ENCODE measurements around the gene WNT2.

The WNT2 gene

DNA sequence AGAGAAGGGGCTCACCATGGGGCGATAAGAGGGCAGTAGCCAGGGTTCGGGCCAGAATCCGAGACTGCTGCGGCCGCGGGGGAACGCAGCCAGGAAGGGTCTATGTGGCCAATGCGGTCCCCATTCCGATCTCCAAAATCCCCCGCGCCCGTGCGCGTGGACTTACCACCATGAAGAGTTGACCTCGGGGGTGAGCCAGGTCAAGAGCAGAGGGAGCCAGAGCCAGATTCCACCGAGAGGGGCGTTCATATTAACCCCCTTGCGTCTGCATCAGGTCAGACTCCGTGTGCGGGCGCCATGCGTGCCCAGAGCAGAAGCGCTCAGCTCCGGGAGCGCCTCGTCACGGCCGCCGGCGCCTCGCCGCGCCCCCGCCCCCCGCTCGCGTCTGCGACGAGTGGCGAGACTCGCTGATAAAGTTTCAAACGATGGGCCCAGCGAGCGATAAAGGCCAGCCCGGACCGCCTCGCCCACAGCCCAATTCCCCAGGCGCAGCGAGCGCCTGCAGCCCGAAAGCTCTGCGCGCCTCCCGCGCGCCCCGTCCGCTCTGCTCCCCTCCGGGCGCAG, at the start of gene WNT2:
WNT2 (minus strand) TSS at position 318 of the 564 bp plus-strand sequence; CDS start at position 249, 69 bp downstream.
- no peak for DNase-seq

DNA sequence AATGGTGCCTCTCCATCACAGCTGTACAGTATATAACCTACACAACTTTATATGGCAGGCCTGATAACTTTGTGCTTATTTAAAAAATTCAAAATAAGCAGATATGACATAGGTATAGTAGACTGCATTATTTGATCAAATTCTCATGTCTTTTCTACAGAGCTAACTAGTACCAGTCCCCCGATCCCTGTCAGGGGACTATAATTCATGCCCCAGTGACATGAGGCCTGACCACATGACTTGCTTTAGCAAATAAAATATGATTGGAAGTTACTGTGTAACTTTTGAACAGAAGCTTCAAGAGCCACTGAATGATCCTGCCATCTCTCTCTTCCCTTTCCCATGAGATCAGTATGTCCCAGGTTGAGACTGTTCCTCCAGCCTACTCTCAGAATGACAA, 49.2 kb upstream of the WNT2 start:
- DNase-seq, result no peak

DNA sequence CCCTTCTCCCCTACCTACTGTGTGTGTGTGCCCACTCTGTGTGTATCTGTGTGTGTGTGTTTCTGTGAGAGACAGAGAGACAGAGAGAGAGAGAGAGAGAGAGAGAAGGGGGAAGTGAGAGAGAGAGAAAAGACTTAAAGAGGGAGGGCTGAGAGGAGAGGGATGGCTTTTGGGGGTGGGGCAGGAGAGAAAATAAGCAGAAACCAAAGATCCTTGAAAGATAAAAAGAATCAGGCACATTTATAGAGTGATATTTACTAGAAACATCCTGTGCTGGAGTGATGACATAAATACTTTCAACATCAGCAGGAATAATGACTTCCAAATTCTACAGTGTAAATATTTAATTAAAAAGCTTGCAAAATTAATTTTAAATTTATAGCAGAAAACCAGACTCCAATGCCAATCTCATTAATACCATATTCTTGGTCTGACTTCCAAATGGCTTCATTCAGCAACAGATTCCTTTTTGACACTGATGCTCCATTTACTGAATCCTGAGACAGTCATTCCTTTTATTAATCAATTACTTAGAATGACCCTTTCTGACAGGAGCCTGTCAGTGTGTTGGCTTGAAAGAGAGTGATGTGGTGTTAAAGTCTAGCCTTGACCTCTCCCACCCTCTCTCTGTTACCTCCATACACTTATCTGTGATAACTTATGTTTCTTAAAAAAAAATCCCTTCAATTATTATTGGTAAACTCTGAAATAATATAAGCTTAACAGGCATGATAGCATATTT, 41.7 kb upstream of the WNT2 start:
- DNase-seq, result no peak

DNA sequence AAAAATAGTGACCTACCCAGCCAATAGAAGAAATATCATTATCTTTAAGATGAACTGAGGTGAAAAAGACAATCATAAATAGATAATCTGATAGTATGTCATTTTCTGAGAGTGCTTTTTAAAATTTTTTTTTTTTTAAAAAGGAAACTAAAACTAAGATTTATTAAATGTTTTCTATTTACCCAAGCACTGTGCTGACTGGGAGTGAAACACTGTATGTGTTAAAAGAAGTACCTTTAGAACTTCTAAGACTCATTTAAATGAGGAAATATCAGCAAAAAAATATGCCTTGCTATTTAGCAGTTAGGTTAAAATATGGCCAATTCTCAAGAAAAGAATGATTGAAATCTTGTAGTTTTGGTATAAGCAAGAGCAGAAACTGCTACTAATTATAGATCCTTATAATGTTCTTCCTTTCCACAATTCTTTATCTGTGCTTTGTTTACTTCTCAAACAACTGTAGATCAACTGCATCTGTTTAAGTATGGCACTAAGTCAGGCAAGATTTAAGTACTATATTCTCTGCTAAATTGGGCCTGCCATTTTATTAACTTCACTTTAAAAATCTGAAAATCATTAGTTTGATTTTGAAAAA, 39.5 kb upstream of the WNT2 start:
- DNase-seq, result no peak

DNA sequence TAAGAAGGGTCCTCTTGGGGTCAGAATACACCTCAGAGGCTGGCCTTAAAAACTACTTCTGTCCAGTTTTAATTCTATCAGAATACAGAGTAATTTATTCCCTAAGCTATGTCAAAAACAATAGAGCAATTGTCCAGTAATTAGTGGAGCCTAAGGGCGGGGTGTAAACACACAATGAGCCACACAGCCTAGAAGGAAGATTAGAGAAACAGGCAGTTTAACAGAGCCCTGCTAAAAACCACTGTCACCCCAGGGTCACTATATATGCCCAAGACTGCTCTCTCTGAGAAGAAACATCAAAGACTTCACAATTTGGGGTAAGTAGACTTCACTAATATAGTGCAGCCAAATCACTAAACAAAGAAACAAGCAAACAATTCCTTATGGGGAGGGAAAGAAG, 27.2 kb upstream of the WNT2 start:
- no peak for DNase-seq

DNA sequence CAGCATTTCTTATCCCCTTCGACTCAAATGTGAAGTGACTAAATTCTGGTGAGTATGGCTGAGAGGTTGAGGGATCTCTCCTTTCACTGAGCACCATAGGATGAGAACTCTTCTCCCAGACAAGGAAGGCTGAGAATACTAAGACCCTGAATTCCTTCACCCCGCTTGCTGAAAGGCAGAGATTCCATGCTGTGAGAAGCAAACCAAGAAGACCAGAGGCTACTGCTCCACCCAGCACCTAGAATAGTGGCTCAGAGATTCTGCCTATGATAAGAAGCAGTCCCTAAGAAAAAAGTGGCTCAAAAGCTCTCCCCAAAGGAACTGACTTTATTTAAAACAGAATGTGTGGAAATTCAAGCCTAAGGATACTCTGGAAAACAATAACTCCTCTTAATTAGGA, 26.7 kb upstream of the WNT2 start:
- no peak for DNase-seq

DNA sequence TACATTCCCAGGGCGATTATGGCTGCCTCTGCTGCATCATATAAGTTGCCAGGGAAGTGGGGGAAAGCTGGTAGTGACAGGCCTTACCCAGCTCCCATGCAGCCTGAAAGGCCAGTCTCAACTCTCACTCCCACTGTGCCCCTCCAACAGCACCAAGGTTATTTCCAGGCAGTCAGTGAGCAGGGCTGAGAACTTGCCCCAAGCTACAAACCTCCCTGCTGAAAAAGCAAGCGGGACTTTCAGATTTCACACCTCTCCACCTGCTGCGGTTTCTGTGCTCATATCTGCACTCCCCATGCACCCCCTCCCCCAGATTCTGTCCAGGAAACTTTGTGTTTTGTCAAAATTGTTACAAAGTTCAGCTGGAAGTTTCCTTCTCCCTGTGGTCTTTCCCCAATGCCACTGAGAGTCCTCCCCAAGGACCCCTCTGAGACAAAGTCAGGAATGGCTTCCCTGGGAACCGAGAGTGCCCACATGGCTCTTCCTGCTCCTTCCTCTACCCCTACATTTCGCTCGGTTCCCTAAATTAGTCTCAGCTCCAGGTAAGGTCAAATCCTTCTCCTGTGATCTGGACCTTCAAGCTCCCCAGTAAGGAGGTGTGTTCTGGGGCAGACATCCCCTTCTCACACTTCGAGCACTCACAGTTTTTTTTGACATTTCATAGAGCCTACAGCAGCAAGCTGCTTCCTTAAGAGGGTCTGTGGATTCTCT, 25.3 kb upstream of the WNT2 start:
- DNase-seq, result no peak

DNA sequence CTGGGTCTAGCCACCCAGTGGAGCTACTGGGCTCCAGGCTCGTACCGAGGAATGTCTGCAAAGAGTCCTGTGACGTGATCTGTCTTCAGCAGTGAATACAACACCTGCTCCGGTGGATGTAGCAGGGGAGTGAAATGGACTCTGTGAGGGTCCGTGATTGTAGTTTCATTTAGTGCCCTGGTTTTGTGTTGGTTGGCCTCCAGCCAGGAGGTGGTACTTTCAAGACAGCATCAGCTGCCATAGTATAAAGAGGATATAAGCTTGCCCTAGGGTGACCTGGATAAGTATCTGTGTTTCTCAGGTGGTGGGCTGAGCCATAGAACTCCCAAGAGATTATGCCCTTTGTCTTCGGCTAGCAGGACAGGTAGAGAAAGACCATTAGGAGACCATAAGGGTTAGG, 24.6 kb upstream of the WNT2 start:
- DNase-seq, result no peak

DNA sequence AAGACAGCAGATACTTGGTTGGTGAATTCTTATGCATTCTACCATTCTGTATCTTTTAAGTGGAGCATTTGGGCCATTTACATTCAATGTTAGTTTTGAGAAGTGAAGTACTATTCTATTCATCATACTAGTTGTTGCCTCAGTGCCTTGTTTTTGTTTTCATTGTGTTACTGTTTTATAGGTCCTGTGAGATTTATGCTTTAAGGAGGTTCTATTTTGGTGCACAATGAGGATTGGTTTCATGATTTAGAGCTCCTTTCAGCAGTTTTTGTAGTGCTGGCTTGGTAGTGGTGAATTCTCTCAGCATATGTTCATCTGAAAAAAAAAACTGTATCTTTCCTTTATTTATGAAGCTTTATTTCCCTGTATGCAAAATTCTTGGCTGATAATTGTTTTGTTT, 23.3 kb upstream of the WNT2 start:
- DNase-seq, result no peak

DNA sequence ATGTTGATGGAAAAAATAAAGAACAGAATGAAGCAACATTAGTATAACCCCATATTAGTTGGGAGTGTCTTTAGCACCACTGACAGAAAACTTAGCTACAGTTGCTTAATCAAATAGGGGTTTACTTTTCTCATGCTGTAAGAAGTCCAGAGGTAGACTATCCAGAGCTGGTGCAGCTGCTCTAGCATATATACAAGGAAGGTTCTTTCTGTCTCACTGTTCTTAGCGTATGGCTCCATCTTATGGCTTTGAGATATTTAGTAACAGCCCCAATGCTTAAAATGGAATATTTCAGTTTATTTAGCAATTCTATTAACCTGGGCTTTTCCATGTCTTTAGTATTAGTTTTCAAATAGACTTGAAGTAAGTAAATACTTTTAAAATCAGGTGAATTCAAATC, 15.2 kb upstream of the WNT2 start:
- DNase-seq, result no peak

DNA sequence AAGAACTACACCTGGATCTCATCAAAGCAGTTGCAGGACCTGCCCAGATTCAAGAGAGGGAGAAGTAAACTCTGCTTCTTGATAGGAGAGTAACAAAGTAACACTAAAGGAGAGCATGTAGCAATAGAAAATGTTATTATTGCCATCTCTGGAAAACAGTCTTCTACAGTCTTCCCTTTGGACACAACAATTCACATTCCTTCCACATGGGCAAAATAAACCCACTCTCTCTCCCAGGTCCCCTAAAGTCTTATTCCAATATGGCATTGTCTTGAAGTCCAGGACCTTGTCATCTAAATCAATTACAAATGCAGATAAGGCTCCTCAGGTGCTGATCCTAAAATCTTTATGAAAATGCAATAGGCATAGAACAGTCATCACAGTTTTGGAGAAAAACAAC, 10.3 kb upstream of the WNT2 start:
- DNase-seq, result no peak

DNA sequence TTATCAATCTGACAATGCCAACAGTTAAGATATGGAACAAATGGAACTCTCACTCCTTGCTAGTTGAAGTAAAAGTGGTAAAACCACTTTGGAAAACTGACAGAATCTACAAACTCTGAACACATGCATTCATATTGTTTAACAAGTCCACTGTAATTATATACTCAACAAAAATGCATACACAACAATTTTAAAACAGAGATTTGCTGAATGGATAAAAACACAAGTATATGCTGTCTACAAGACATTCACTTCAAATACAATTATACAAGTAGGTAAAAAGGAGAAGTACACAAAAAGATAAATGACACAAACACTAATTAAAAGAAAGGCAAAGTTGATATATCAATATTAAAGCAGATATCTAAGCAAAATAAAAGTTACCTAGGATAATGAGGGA, 9.2 kb upstream of the WNT2 start:
- DNase-seq, result no peak

DNA sequence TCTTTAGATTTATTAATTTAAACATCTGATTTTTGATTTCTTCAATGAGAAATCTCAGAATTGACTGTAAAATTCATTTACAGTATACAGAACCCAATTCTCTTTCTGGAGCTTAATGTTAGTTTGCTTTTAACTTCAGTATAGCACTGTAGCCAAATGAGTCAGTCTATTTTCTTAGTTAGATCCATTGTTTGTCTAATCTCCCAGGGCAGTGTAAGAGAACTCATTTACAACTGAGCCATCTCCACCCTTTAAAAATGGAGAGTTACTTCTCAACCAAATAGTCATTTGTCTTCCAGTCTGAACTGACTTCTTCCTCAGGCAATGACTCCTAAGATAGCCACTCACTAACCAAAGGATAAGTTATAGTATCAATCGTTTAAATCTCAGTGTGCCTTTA, 3.0 kb upstream of the WNT2 start:
- no peak for DNase-seq

DNA sequence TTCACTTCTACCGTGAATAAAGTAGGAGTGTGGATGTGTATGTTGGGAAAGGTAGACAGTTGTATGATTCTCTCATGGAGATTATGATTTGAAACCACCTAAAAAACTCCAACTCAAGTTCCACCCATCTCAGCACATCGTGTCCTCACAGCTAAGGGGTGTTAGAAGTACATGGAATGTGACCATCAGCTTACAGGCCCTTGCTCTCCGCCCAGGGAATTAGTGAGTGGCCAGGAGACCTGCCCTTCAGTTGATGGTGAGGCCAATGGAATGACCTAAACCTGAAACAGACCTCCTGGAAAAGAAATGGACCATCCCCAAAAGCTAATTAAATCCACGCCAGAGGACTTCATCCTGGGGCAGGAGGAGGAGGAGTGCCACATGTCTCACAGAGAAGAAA, 2.1 kb upstream of the WNT2 start:
- no peak for DNase-seq

DNA sequence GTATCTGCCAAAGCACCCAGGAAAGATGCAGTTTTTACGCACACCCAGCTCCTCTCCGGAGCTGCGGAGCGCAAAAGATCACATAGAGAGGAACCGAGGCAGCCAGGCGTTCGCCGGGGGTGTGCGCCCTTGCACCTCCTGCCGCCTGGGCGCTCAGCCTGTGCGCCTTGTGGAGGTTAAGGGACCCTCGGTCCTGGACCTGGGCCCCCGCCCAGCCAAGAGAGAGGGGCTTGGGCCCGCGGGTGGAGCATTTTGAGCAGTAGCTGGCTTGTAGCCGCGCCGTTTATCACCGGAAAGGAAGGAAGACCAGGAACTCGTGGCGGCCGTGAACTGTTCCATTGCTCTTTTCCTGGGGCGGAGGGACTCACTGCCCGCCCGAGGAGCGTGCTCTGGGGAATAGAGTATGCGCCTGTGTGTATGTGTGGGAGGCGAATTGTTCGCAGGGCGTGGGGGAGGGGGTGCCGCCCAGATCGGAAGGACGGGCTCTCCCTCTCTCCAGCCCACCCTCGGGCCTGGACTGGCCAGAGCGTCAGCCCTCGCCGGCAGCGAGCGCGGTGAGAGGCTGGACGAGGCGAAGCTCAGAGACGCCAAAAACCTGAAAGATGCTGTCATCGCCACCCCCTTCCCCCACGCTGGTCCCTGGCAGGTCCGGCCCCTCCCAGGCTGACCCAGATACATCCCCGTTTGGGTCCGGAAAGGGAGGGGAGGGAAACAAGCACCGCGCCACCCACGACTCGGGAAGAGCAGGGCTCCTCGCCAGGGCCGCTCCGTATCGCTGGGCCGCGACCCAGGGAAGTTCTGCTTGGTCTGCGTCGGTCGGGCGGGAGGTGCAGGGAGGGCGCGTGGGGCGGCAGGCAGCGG, 1.2 kb upstream of the WNT2 start:
- DNase-seq, result no peak

DNA sequence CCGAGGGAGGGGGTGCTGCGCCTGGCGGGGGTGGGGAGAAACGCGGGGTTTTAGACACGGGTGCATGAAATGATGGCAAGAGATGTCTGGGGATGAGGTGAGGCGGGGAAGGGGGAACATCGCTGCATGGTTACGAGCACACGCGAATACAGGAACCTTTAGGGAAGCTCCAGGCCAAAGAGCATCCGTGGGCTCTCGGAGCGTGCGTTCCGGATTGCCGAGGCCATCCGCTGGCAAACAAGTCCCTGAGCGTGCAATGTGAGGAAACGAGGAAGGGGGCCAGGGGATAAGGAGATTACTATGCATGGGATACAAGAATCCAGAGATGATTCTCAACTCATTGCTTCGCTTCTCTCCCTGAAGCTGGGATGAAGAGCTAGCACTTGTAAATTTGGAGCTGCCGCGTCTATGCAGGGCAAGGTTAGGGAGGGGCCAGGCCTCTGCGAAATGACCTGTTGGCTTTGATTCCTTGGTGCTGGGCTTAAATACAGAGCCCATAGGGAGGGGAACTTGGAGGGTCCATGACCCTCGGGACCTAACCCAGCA, 520 bp upstream of the WNT2 start:
- DNase-seq, result no peak

DNA sequence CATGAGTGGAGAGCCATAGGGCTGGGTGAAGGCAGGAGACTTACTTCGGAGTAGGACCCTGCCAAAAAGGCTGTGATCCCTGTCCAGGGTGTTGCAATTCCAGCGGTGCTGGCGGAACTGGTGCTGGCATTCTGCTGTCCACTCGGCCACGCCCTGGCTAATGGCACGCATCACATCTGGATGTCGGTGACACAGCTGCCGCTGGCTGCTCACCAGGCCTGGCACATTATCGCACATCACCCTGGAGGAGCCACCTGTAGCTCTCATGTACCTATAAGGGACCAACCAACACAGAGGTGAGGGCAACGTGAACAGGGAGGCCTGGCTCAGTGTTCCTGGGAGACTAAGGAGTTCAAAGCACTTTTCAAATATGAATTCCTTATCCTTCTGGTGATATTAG, 2.3 kb downstream of the WNT2 start:
- DNase-seq, result no peak

DNA sequence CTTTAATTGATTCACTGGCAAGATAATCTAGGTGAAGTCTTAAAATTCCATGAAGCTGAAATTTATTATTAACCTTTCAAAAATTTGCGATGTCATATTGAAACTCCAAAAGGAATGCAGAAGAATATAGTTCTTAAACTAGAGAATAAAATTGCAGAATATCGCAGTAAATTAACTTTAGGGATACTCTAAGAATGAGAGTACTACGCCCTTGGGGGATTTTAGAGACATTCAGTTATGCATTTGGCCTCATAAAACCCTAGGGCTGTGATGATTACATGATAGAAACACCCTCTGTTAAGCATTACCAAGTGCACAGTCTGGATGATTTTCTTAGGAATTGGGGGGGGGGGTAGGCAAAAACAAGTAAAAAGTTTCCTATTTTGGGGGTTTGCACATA, 3.7 kb downstream of the WNT2 start:
- DNase-seq, result no peak

DNA sequence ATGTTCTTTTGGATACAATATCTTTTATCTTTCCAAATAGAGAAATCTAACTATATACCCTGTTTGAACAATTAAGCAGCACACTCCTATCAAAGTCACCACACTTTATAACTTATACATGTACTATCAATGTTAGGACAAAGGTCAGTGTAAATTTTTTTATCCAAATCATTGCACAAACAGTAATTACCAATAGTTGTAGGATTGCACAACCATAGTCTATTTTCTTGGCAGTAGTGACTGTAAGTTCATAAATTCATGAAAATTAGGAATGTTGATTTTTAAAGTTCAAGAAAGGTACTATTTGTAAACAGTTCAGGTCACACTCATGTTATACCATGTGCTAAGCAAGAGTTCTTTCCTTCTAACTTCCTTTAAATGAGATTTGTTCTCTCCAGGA, 9.3 kb downstream of the WNT2 start:
- no peak for DNase-seq

DNA sequence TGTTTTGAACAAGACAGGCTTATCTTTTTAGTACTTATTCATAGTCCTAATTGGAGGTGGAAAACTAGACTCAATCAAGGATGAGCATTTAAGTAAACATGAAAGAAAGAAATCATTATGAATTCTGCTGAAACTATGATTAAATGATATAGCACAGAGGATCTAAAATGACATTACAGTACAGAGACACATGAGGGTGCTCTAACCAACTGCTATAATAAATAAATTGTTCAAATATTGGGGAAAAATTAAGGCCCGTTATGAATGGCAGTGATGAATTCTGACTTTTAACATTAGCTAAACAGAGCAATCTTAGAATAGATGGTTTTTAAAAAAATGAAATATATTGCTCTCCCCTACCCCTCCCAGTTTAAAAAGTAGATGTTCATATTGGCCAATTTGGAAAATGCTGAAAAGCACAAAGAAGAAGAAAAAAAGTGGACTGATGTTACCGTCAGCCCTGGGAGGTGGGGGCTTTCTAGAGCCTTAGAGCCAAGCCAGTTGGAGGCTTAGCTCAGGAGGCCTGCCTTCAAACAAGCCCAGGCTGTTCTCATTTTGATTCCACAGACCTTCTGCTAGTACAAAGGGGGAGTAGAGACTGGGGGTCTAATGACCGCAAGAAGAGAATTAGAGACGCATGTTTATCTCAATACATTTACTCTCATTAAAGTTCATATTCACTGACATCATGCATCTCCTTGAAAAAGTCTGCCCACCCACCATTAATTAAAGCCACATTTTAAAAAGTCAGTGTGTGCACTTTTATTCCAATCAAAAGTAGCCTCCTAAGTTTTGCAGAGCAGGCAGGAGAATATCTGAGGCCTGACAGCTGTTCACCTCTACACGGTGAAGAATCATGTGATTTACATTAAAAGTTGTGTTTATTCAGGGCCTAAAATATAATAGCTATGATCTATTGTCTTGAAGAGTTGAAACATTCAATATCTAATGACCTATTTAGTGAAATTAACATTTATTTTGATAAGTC, 10.0 kb downstream of the WNT2 start:
- DNase-seq, result no peak

DNA sequence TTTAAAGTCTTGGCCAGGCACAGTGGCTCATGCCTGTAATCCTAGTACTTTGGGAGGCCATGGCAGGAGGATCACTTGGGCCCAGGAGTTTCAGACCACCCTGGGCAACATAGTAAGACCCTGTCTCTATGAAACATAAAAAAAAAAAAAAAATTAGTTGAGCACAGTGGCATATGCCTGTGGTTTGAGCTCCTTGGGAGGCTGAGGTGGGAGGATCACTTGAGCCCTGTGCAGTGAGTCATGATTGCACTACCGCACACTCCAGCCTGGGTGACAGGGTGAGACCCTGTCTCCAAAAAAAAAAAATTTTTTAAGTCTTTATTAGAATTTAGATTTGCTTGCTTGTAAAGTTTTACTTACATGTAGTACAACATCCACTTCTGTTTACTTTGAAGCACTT, 14.0 kb downstream of the WNT2 start:
- DNase-seq, result no peak

DNA sequence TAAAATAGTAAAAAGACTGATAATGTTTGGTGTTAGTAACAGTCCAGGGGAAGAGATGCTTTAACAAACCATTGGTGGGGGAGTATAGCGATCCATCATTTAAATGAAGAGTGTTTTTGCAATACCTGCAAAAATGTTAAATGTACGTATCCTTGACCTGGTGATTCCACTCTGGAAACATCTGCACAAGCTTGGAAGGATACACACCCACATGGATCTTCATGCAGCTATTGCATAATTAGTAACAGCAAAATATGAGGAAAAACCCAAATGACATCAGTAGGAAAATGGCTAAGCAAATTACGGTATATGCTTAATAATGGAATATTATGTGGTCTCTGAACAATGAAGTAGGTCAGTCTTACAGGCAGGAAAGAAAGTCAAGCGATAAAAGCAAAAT, 20.5 kb downstream of the WNT2 start:
- DNase-seq, result no peak
